Activated CD4-positive, alpha-beta T cell treated with anti-CD3 and anti-CD28 coated beads, Interleukin-2, amount 10 ng/mL, durations not matched to agents 24 days and 14 days (primary cell): ENCODE data around the gene AP1G2. TPM values are rescaled to one million over a fixed set of nuclear protein-coding genes. Genes with fewer than 3 reads are reported as not detected.
"Not testable (repeated sequence)": the region's sequence is repeated elsewhere in the genome, so short reads cannot be mapped to it uniquely, and the experiment has no call there.

Experiments used
- DNase-seq: peaks from one replicate; pipeline ENCODE4 v3.0.0; 2022
- H3K27ac Mint-ChIP-seq: one replicate; pipeline ENCODE4 v1.8.0; 2022; ENCODE audit warnings: mild to moderate bottlenecking, mixed read lengths
- H3K27me3 Mint-ChIP-seq: one replicate; pipeline ENCODE4 v1.8.0; 2022; ENCODE audit warnings: mixed read lengths
- H3K36me3 Mint-ChIP-seq: one replicate; pipeline ENCODE4 v1.8.0; 2022; ENCODE audit warnings: low read depth, mild to moderate bottlenecking, mixed read lengths
- H3K4me1 Mint-ChIP-seq: one replicate; pipeline ENCODE4 v1.8.0; 2021; ENCODE audit warnings: mixed read lengths
- H3K4me3 Mint-ChIP-seq: one replicate; pipeline ENCODE4 v1.8.0; 2022; ENCODE audit warnings: mild to moderate bottlenecking, moderate library complexity, mixed read lengths
- H3K9me3 Mint-ChIP-seq: one replicate; pipeline ENCODE4 v1.8.0; 2021; ENCODE audit warnings: mixed read lengths
- intact Hi-C: fragments of 100-400 bp; cut with micrococcal nuclease; formaldehyde crosslinking; loops from one replicate; pipeline ENCODE4 v1.15.1; 2023
- total RNA-seq: library from RNA; stranded (reverse); gene quantifications from 2 replicates; pipeline ENCODE4 v1.2.3, GENCODE V29; 2022

AP1G2 gene
- total RNA-seq, 1 donor from 2014 or later = 142 TPM

- peaks cover 10% of the 10 kb centered on the region for H3K9me3 Mint-ChIP-seq
- intact Hi-C loops = no loop called here
Measured at GRCh38 chr14:23604675-23605170, 37.1 kb upstream of the AP1G2 start.

GRCh38 chr14:23604148-23604547, 36.6 kb upstream of the AP1G2 start:
- intact Hi-C loops = no loop called here
- no peak for DNase-seq
- peaks cover 16% of the 10 kb centered on the region for H3K4me1 Mint-ChIP-seq
- H3K4me3 Mint-ChIP-seq = no peak overlapping the region
- no peaks in the 10 kb centered on the region for H3K27me3 Mint-ChIP-seq
- H3K9me3 Mint-ChIP-seq = peaks cover 8% of the 10 kb centered on the region
- no peak overlapping the region for H3K27ac Mint-ChIP-seq
- H3K36me3 Mint-ChIP-seq = peaks cover 4% of the 10 kb centered on the region

More at GRCh38 chr14:23604675-23605170, 37.1 kb upstream of the AP1G2 start:
- Mint-ChIP-seq H3K27ac (no peak overlapping the region), H3K27me3 (no peaks in the 10 kb centered on the region), H3K4me1 (peaks cover 20% of the 10 kb centered on the region), H3K4me3 (no peak overlapping the region), H3K36me3 (peaks cover 5% of the 10 kb centered on the region)
- DNase-seq = no peak

GRCh38 chr14:23603103-23603502, 35.5 kb upstream of the AP1G2 start:
- intact Hi-C loops = no loop called here

GRCh38 chr14:23602181-23603095, 34.8 kb upstream of the AP1G2 start:
- Mint-ChIP-seq H3K27me3 (no peaks in the 10 kb centered on the region), H3K27ac (no peak overlapping the region), H3K36me3 (no peaks in the 10 kb centered on the region), H3K4me3 (no peak overlapping the region), H3K9me3 (no peaks in the 10 kb centered on the region), H3K4me1 (peaks cover 12% of the 10 kb centered on the region)
- intact Hi-C loops = no loop called here
- DNase-seq = no peak

More at GRCh38 chr14:23603103-23603502, 35.5 kb upstream of the AP1G2 start:
- H3K4me3 Mint-ChIP-seq = no peak overlapping the region
- no peaks in the 10 kb centered on the region for H3K9me3 Mint-ChIP-seq
- no peaks in the 10 kb centered on the region for H3K27me3 Mint-ChIP-seq
- no peak overlapping the region for H3K27ac Mint-ChIP-seq
- peaks cover 12% of the 10 kb centered on the region for H3K4me1 Mint-ChIP-seq
- no peaks in the 10 kb centered on the region for H3K36me3 Mint-ChIP-seq
- no peak for DNase-seq

GRCh38 chr14:23601845-23602180, 34.2 kb upstream of the AP1G2 start:
- Mint-ChIP-seq H3K27ac (no peak overlapping the region), H3K4me3 (no peak overlapping the region), H3K9me3 (no peaks in the 10 kb centered on the region), H3K36me3 (no peaks in the 10 kb centered on the region), H3K4me1 (peaks cover 10% of the 10 kb centered on the region), H3K27me3 (no peaks in the 10 kb centered on the region)
- DNase-seq = no peak
- intact Hi-C loops = no loop called here

GRCh38 chr14:23601424-23601823, 33.8 kb upstream of the AP1G2 start:
- Mint-ChIP-seq H3K4me1 (peaks cover 7% of the 10 kb centered on the region), H3K27ac (no peak overlapping the region), H3K27me3 (no peaks in the 10 kb centered on the region), H3K36me3 (no peaks in the 10 kb centered on the region), H3K4me3 (no peak overlapping the region), H3K9me3 (no peaks in the 10 kb centered on the region)
- DNase-seq = no peak
- intact Hi-C loops = no loop called here

GRCh38 chr14:23600806-23601205, 33.2 kb upstream of the AP1G2 start:
- no peak overlapping the region for H3K4me3 Mint-ChIP-seq
- intact Hi-C loops = no loop called here
- no peak overlapping the region for H3K27ac Mint-ChIP-seq
- H3K9me3 Mint-ChIP-seq = no peaks in the 10 kb centered on the region
- H3K4me1 Mint-ChIP-seq = peaks cover 4% of the 10 kb centered on the region
- H3K36me3 Mint-ChIP-seq = no peaks in the 10 kb centered on the region
- no peaks in the 10 kb centered on the region for H3K27me3 Mint-ChIP-seq
- no peak for DNase-seq

- DNase-seq = no peak
- no peaks in the 10 kb centered on the region for H3K9me3 Mint-ChIP-seq
- H3K4me1 Mint-ChIP-seq = no peaks in the 10 kb centered on the region
- no peaks in the 10 kb centered on the region for H3K36me3 Mint-ChIP-seq
- H3K27me3 Mint-ChIP-seq = peaks cover 2% of the 10 kb centered on the region
- no peak overlapping the region for H3K4me3 Mint-ChIP-seq
- intact Hi-C loops = no loop called here
- no peak overlapping the region for H3K27ac Mint-ChIP-seq
Measured at GRCh38 chr14:23600322-23600707, 32.7 kb upstream of the AP1G2 start.

GRCh38 chr14:23594191-23594590, 26.6 kb upstream of the AP1G2 start:
- H3K36me3 Mint-ChIP-seq, H3K4me3 Mint-ChIP-seq, H3K4me1 Mint-ChIP-seq, H3K9me3 Mint-ChIP-seq, intact Hi-C loops, DNase-seq, H3K27ac Mint-ChIP-seq: not testable (repeated sequence)
- peaks cover 14% of the 10 kb centered on the region for H3K27me3 Mint-ChIP-seq

GRCh38 chr14:23590198-23590597, 22.6 kb upstream of the AP1G2 start:
- H3K27ac Mint-ChIP-seq = no peak overlapping the region
- H3K4me1 Mint-ChIP-seq = peaks cover 6% of the 10 kb centered on the region
- H3K9me3 Mint-ChIP-seq = no peaks in the 10 kb centered on the region
- intact Hi-C loops = no loop called here
- H3K4me3 Mint-ChIP-seq = no peak overlapping the region
- DNase-seq = no peak
- peaks cover 24% of the 10 kb centered on the region for H3K27me3 Mint-ChIP-seq
- H3K36me3 Mint-ChIP-seq = no peaks in the 10 kb centered on the region

GRCh38 chr14:23589606-23590005, 22.0 kb upstream of the AP1G2 start:
- Mint-ChIP-seq H3K4me1 (peaks cover 6% of the 10 kb centered on the region), H3K27me3 (peaks cover 19% of the 10 kb centered on the region), H3K36me3 (no peaks in the 10 kb centered on the region), H3K4me3 (no peak overlapping the region), H3K27ac (no peak overlapping the region), H3K9me3 (no peaks in the 10 kb centered on the region)
- intact Hi-C loops = loop anchor here (1.0 kb wide), 2 partner anchors 43 to 340 kb away; no protein-coding TSS in a partner anchor
- DNase-seq = no peak

GRCh38 chr14:23588884-23589598, 21.4 kb upstream of the AP1G2 start:
- H3K27ac Mint-ChIP-seq = no peak overlapping the region

GRCh38 chr14:23584527-23585203, 17.1 kb upstream of the AP1G2 start:
- peaks cover 33% of the 10 kb centered on the region for H3K27me3 Mint-ChIP-seq
- H3K4me1 Mint-ChIP-seq, H3K9me3 Mint-ChIP-seq, DNase-seq, H3K36me3 Mint-ChIP-seq, H3K27ac Mint-ChIP-seq, H3K4me3 Mint-ChIP-seq, intact Hi-C loops: not testable (repeated sequence)

More at GRCh38 chr14:23588884-23589598, 21.4 kb upstream of the AP1G2 start:
- intact Hi-C loops = loop anchor here (1.0 kb wide), 2 partner anchors 43 to 340 kb away; no protein-coding TSS in a partner anchor
- Mint-ChIP-seq H3K9me3 (no peaks in the 10 kb centered on the region), H3K4me3 (no peak overlapping the region), H3K36me3 (no peaks in the 10 kb centered on the region), H3K4me1 (peaks cover 6% of the 10 kb centered on the region), H3K27me3 (peaks cover 21% of the 10 kb centered on the region)
- peak; percentile 92 for DNase-seq
